Measurements from ENCODE around the gene UBE2D1. TPM values are rescaled to one million over a fixed set of nuclear protein-coding genes. Genes with fewer than 3 reads are reported as not detected.

UBE2D1 gene
- total RNA-seq, 6 experiments from 2014 or later: 8.1 to 11.3 (median 10.1) TPM

- Mint-ChIP-seq H3K4me1 (ENCODE audit: low read depth) (peaks cover 14% of the 10 kb centered on the region), H3K27me3 (ENCODE audit: insufficient read depth) (peaks cover 5% of the 10 kb centered on the region), H3K9me3 (no peaks in the 10 kb centered on the region), H3K27ac (peak overlapping the region; percentile 85; the same call in 1 of the 2 replicates), H3K36me3 (ENCODE audit: low read depth) (no peaks in the 10 kb centered on the region), H3K4me3 (peak overlapping the region; percentile 97)
- TF ChIP-seq CTCF (IDR thresholded peaks at IDR 0.05): no peak
- DNase-seq: no peak
Observed at GRCh38 chr10:58336242-58336641, 1.4 kb downstream of the UBE2D1 start.

GRCh38 chr10:58341422-58341821 lies 6.6 kb downstream of the UBE2D1 start:
- Mint-ChIP-seq H3K36me3 (ENCODE audit: low read depth) (no peaks in the 10 kb centered on the region; the same call in 1 of the 2 replicates), H3K27ac (no peak overlapping the region), H3K9me3 (no peaks in the 10 kb centered on the region), H3K4me3 (no peak overlapping the region), H3K4me1 (ENCODE audit: low read depth) (peaks cover 4% of the 10 kb centered on the region), H3K27me3 (ENCODE audit: insufficient read depth) (no peaks in the 10 kb centered on the region)
- no peak for TF ChIP-seq CTCF (IDR thresholded peaks at IDR 0.05)
- DNase-seq: no peak

- H3K9me3 Mint-ChIP-seq: no peaks in the 10 kb centered on the region
- no peaks in the 10 kb centered on the region; the same call in 1 of the 2 replicates for H3K36me3 Mint-ChIP-seq (ENCODE audit: low read depth)
- H3K27me3 Mint-ChIP-seq (ENCODE audit: insufficient read depth): no peaks in the 10 kb centered on the region
- no peak for DNase-seq
- H3K4me1 Mint-ChIP-seq (ENCODE audit: low read depth): no peaks in the 10 kb centered on the region; the same call in 1 of the 2 replicates
- H3K27ac Mint-ChIP-seq: no peak overlapping the region
- no peak for TF ChIP-seq CTCF (IDR thresholded peaks at IDR 0.05)
- H3K4me3 Mint-ChIP-seq: no peak overlapping the region
Observed at GRCh38 chr10:58341947-58342346, 7.1 kb downstream of the UBE2D1 start.

GRCh38 chr10:58347967-58348366 lies 13.2 kb downstream of the UBE2D1 start:
- no peak overlapping the region for H3K4me3 Mint-ChIP-seq
- no peaks in the 10 kb centered on the region; the same call in 1 of the 2 replicates for H3K27me3 Mint-ChIP-seq (ENCODE audit: insufficient read depth)
- DNase-seq: no peak
- no peaks in the 10 kb centered on the region for H3K9me3 Mint-ChIP-seq
- TF ChIP-seq CTCF (IDR thresholded peaks at IDR 0.05): no peak
- H3K36me3 Mint-ChIP-seq (ENCODE audit: low read depth): no peaks in the 10 kb centered on the region; the same call in 1 of the 2 replicates
- H3K4me1 Mint-ChIP-seq (ENCODE audit: low read depth): peaks cover 14% of the 10 kb centered on the region
- H3K27ac Mint-ChIP-seq: no peak overlapping the region

- H3K27ac Mint-ChIP-seq: no peak overlapping the region
- no peaks in the 10 kb centered on the region; the same call in 1 of the 2 replicates for H3K36me3 Mint-ChIP-seq (ENCODE audit: low read depth)
- no peak for TF ChIP-seq CTCF (IDR thresholded peaks at IDR 0.05)
- DNase-seq: no peak
- no peak overlapping the region for H3K4me3 Mint-ChIP-seq
- no peaks in the 10 kb centered on the region for H3K9me3 Mint-ChIP-seq
- H3K27me3 Mint-ChIP-seq (ENCODE audit: insufficient read depth): no peaks in the 10 kb centered on the region; the same call in 1 of the 2 replicates
- peaks cover 18% of the 10 kb centered on the region for H3K4me1 Mint-ChIP-seq (ENCODE audit: low read depth)
Observed at GRCh38 chr10:58348571-58349033, 13.8 kb downstream of the UBE2D1 start.
